Right ventricle myocardium inferior (tissue), 1 donor: ENCODE data around the gene INPPL1. TPM values are rescaled to one million over a fixed set of nuclear protein-coding genes. Genes with fewer than 3 reads are reported as not detected.
A peak's percentile ranks its signal among the peaks of the same experiment; 100 is the strongest.

Experiments used
- ATAC-seq: fragments of 200-7000 bp; cut with Tn5 transposase; one replicate; pipeline ENCODE4 v1.9.1; 2020; ENCODE audit warnings: mild to moderate bottlenecking, moderate library complexity
- DNase-seq: peaks from one replicate; pipeline ENCODE4 v3.0.0; 2021; ENCODE audit errors: missing footprints
- intact Hi-C: fragments of 100-400 bp; cut with DNase I; formaldehyde crosslinking; loops from one replicate; pipeline ENCODE4 v1.11.0; 2022
- total RNA-seq: library from RNA; stranded (reverse); fragmentation: NEBNext Ultra II Directional; extraction: Animal tissue kit (Norgen Biotek cat#: 25700); gene quantifications from one replicate; pipeline ENCODE4 v1.2.1, GENCODE V29; 2021
- donor health status: DM: no; HTN: yes; CAD: no; lungs with severe emphysema.

Gene INPPL1
- total RNA-seq, 1 donor from 2014 or later, result 130 TPM

GRCh38 chr11:72229925-72230763, 5.6 kb downstream of the INPPL1 start:
- no peak for DNase-seq
- intact Hi-C loops, result no loop called here

GRCh38 chr11:72230764-72231365, 6.3 kb downstream of the INPPL1 start:
- intact Hi-C loops, result no loop called here
- no peak for ATAC-seq

More at GRCh38 chr11:72229925-72230763, 5.6 kb downstream of the INPPL1 start:
- no peak for ATAC-seq

GRCh38 chr11:72231396-72232259, 7.1 kb downstream of the INPPL1 start:
- DNase-seq (peak; percentile 81), ATAC-seq (peak; percentile 42)
- intact Hi-C loops, result no loop called here

More at GRCh38 chr11:72230764-72231365, 6.3 kb downstream of the INPPL1 start:
- no peak for DNase-seq

GRCh38 chr11:72232260-72233055, 7.9 kb downstream of the INPPL1 start:
- intact Hi-C loops, result no loop called here
- ATAC-seq, result no peak

GRCh38 chr11:72233056-72233772, 8.6 kb downstream of the INPPL1 start:
- ATAC-seq (no peak), DNase-seq (no peak)
- intact Hi-C loops, result no loop called here

More at GRCh38 chr11:72232260-72233055, 7.9 kb downstream of the INPPL1 start:
- no peak for DNase-seq

- intact Hi-C loops, result no loop called here
- DNase-seq, result no peak
Measured at GRCh38 chr11:72233773-72234513, 9.4 kb downstream of the INPPL1 start.

GRCh38 chr11:72234514-72234830, 9.9 kb downstream of the INPPL1 start:
- intact Hi-C loops, result no loop called here
- ATAC-seq, result no peak

More at GRCh38 chr11:72233773-72234513, 9.4 kb downstream of the INPPL1 start:
- no peak for ATAC-seq

GRCh38 chr11:72234920-72235319, 10.4 kb downstream of the INPPL1 start:
- ATAC-seq (no peak), DNase-seq (no peak)
- intact Hi-C loops, result no loop called here

More at GRCh38 chr11:72234514-72234830, 9.9 kb downstream of the INPPL1 start:
- no peak for DNase-seq

GRCh38 chr11:72235351-72236057, 10.9 kb downstream of the INPPL1 start:
- ATAC-seq, result no peak
- intact Hi-C loops, result no loop called here

GRCh38 chr11:72236083-72236697, 11.6 kb downstream of the INPPL1 start:
- DNase-seq, result no peak
- intact Hi-C loops, result no loop called here
- ATAC-seq, result no peak

More at GRCh38 chr11:72235351-72236057, 10.9 kb downstream of the INPPL1 start:
- no peak for DNase-seq

GRCh38 chr11:72236774-72237111, 12.2 kb downstream of the INPPL1 start:
- intact Hi-C loops, result no loop called here
- DNase-seq (no peak), ATAC-seq (no peak)

GRCh38 chr11:72237112-72237931, 12.8 kb downstream of the INPPL1 start:
- DNase-seq (no peak), ATAC-seq (no peak)
- intact Hi-C loops, result no loop called here

GRCh38 chr11:72238040-72238450, 13.5 kb downstream of the INPPL1 start:
- DNase-seq (peak; percentile 69), ATAC-seq (peak; percentile 36)
- intact Hi-C loops, result no loop called here

- ATAC-seq (peak; percentile 1), DNase-seq (no peak)
- intact Hi-C loops, result no loop called here
Measured at GRCh38 chr11:72238492-72239312, 14.1 kb downstream of the INPPL1 start.
